DND-41 (cell line): Measurements from ENCODE around the gene EXOSC1.

Experiments
- ATAC-seq: fragments of 200-7000 bp; cut with Tn5 transposase; 3 replicates; pipeline ENCODE4 v1.9.1; 2021; ENCODE audit warnings: low read depth; ENCODE audit not compliant: insufficient read depth
- DNase-seq: peaks from one replicate; pipeline ENCODE4 v3.0.0-alpha.2; 2020
- H2AFZ ChIP-seq: 2 replicates; pipeline ENCODE4 v1.6.0; 2012; ENCODE audit warnings: low read depth, low read length
- H3K27ac ChIP-seq: 2 replicates; pipeline ENCODE4 v1.5.1; 2012; ENCODE audit warnings: low read length, inconsistent platforms
- H3K27me3 ChIP-seq: fragments of 200-600 bp; sonication (generic); 2 replicates; pipeline ENCODE4 v1.6.0; 2012; ENCODE audit warnings: low read length, mild to moderate bottlenecking, inconsistent platforms; ENCODE audit not compliant: insufficient read depth, poor library complexity
- H3K36me3 ChIP-seq: 2 replicates; pipeline ENCODE4 v1.5.1; 2012; ENCODE audit warnings: low read length, inconsistent platforms; ENCODE audit not compliant: insufficient read depth
- H3K4me1 ChIP-seq: 2 replicates; pipeline ENCODE4 v1.5.1; 2012; ENCODE audit warnings: mild to moderate bottlenecking, low read length; ENCODE audit not compliant: insufficient read depth
- H3K4me2 ChIP-seq: 2 replicates; pipeline ENCODE4 v1.6.0; 2012; ENCODE audit warnings: mild to moderate bottlenecking, moderate library complexity, low read length, inconsistent platforms; ENCODE audit not compliant: insufficient read depth
- H3K4me3 ChIP-seq, 2 experiments: fragments of 200-600 bp in 1 of 2; shearing (Covaris generic) in 1 of 2; 2 replicates each; pipeline ENCODE4 v1.5.1; 2012 to 2016; ENCODE audit warnings: inconsistent platforms in 2 of 2, low read length in 2 of 2, mild to moderate bottlenecking in 2 of 2, low read depth in 1 of 2, moderate library complexity in 1 of 2
- H3K79me2 ChIP-seq: 2 replicates; pipeline ENCODE4 v1.6.0; 2012; ENCODE audit warnings: low read length, inconsistent platforms; ENCODE audit not compliant: insufficient read depth
- H3K9ac ChIP-seq: 2 replicates; pipeline ENCODE4 v1.6.0; 2012; ENCODE audit warnings: low read depth, mild to moderate bottlenecking, inconsistent platforms, low read length, moderate library complexity
- H3K9me3 ChIP-seq: 2 replicates; pipeline ENCODE4 v1.5.1; 2012; ENCODE audit warnings: low read length, moderate library complexity, mild to moderate bottlenecking, inconsistent platforms; ENCODE audit not compliant: insufficient read depth, severe bottlenecking
- H4K20me1 ChIP-seq: 2 replicates; pipeline ENCODE4 v1.6.0; 2012; ENCODE audit warnings: low read length; ENCODE audit not compliant: insufficient read depth
- EZH2 ChIP-seq: IDR thresholded peaks from 3 replicates; pipeline ENCODE4 v1.6.1; 2012; ENCODE audit warnings: borderline replicate concordance, low read depth, mild to moderate bottlenecking, moderate library complexity, low read length, inconsistent platforms; ENCODE audit not compliant: severe bottlenecking
- TF ChIP-seq, protein P1 (sequence below): IDR thresholded peaks from 2 replicates; pipeline ENCODE4 v1.5.1; 2012; ENCODE audit warnings: borderline replicate concordance, low read length, moderate library complexity, mild to moderate bottlenecking; ENCODE audit not compliant: poor library complexity, severe bottlenecking; ENCODE audit errors: extremely low read depth

The EXOSC1 gene

DNA sequence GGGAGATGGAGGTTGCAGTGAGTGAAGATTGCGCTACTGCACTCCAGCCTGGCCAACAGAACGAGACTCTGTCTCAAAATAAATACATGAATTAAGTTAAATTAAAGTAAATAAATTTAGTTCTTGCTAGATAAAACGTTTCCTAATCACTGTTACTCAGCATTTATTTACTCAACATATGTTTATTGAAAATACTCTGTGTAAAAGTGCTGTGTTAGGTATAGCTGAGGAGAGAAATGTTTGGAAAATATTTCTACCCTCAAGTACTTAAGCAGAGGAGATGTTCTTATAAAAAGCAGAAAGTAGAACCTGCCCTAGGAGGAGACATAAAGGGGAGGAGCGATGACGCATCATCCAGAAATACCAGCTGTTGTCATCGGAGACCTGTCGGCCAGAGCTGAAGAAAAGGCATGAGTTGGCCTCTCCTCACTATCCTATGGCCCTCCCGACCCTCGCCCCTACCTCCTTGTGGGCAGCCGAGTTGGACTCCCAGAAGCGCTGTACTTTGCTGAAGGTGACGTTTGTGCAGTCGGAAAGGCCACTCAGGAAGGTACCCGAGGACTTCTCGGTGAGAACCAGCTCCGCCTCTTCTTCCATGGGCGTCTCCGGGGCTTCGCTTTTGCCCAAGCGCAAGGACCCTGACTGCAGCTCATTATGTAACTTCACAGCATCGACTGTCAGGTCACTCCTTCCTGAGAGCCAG is 45.8 kb downstream of the EXOSC1 start:
- peaks cover 14% of the 10 kb centered on the region for H3K79me2 ChIP-seq

DNA sequence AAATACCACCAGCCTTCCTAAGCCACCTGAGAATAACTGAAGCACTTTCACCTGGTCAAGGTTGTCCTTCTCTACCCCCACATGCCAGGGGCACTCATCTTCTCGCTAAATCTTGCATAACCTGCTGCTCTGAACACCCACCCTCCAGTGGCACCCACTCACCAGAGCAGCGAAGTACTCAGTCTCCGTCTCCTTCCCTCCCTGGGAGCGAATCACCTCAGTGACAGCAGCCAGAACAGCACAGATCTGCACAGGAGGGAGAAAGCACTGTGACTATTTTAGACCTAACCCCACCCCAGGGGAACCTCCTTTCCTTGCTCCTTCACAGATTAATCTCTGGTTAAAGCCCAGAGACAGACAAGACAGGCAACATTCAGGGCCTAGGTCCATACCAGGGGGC is 49.8 kb downstream of the EXOSC1 start:
- peaks cover 43% of the 10 kb centered on the region for H3K36me3 ChIP-seq
- no peak overlapping the region for H3K27ac ChIP-seq

More for the DNA sequence above, 45.8 kb downstream of the EXOSC1 start:
- TF ChIP-seq EZH2, result no peak
- Histone ChIP-seq H4K20me1 (peaks cover 3% of the 10 kb centered on the region; the same call in 1 of the 2 replicates), H3K27ac (no peak overlapping the region), H3K4me2 (peak overlapping the region; percentile 80), H3K4me1 (peaks cover 17% of the 10 kb centered on the region), H3K9me3 (no peaks in the 10 kb centered on the region), H3K36me3 (peaks cover 20% of the 10 kb centered on the region; the same call in 1 of the 2 replicates), H3K9ac (peak overlapping the region; percentile 59), H2AFZ (0 out of 2 replicates have a peak overlapping the region, but pooled peaks have one; percentile 84), H3K27me3 (no peaks in the 10 kb centered on the region), H3K4me3 (peak overlapping the region; percentile 82 to 85; a peak in 3 of 4 replicates)
- DNase-seq (no peak), ATAC-seq (no peak)

DNA sequence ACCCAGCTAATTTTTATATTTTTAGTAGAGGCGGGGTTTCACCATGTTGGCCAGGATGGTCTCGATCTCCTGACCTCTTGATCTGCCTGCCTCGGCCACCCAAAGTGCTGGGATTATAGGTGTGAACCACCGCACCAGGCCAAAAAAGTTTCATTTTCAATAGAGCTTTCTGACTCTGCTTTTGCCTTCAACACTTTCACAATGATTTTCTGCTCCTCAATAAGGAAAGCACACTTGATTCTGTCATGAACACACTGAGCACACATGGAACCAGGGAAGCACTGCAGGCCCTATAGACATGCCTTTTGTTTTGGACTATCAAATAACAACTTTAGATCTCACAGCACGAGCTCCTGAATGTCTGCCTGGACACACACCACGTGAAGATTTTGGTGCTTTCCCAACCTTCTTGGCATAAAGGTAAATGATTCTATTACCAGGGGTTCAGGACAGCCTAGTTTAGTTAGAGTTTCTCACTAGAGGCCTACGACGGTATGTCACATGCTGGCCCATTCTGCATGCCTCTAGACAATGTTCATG is 52.7 kb downstream of the EXOSC1 start:
- Histone ChIP-seq H3K36me3 (peaks cover 68% of the 10 kb centered on the region), H3K79me2 (no peaks in the 10 kb centered on the region), H3K4me1 (no peaks in the 10 kb centered on the region), H3K4me2 (no peak overlapping the region), H3K4me3 (no peak overlapping the region), H3K9ac (no peak overlapping the region), H3K27ac (no peak overlapping the region), H3K27me3 (no peaks in the 10 kb centered on the region), H2AFZ (no peak overlapping the region), H4K20me1 (no peaks in the 10 kb centered on the region), H3K9me3 (no peaks in the 10 kb centered on the region)
- no peak for TF ChIP-seq EZH2
- TF ChIP-seq, protein P1, sequence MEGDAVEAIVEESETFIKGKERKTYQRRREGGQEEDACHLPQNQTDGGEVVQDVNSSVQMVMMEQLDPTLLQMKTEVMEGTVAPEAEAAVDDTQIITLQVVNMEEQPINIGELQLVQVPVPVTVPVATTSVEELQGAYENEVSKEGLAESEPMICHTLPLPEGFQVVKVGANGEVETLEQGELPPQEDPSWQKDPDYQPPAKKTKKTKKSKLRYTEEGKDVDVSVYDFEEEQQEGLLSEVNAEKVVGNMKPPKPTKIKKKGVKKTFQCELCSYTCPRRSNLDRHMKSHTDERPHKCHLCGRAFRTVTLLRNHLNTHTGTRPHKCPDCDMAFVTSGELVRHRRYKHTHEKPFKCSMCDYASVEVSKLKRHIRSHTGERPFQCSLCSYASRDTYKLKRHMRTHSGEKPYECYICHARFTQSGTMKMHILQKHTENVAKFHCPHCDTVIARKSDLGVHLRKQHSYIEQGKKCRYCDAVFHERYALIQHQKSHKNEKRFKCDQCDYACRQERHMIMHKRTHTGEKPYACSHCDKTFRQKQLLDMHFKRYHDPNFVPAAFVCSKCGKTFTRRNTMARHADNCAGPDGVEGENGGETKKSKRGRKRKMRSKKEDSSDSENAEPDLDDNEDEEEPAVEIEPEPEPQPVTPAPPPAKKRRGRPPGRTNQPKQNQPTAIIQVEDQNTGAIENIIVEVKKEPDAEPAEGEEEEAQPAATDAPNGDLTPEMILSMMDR, result no peak
- no peak for ATAC-seq
- DNase-seq, result no peak

More for the DNA sequence above, 49.8 kb downstream of the EXOSC1 start:
- H3K27me3 ChIP-seq, result no peaks in the 10 kb centered on the region
- peaks cover 14% of the 10 kb centered on the region for H3K79me2 ChIP-seq
- DNase-seq, result no peak
- H4K20me1 ChIP-seq, result peaks cover 3% of the 10 kb centered on the region; the same call in 1 of the 2 replicates
- TF ChIP-seq EZH2, result no peak
- TF ChIP-seq, protein P1, result no peak
- H3K4me2 ChIP-seq, result no peak overlapping the region
- H2AFZ ChIP-seq, result no peak overlapping the region
- no peak overlapping the region for H3K4me3 ChIP-seq
- no peak for ATAC-seq
- no peak overlapping the region for H3K9ac ChIP-seq
- peaks cover 11% of the 10 kb centered on the region for H3K4me1 ChIP-seq
- H3K9me3 ChIP-seq, result no peaks in the 10 kb centered on the region

DNA sequence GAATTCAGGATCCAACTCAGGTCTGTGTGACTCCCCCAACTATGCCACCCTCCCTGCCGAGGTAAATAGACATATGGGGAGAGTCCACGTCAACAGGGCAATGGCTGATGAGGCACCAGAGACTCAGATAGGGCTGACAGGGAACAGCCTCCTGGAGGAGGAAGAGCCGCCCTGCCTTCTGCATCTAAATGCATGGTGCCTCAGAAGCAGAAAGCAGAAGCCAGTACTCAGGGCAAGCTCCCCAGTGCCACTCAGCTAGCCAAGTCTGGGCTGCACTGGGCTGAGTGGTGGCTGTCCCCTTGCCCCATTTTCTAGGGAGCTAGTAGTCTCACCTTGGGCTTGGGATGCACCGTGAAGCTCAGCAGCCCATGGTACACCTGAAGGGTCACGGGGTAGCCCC is 55.7 kb downstream of the EXOSC1 start:
- no peak overlapping the region for H3K9ac ChIP-seq
- H3K9me3 ChIP-seq, result no peaks in the 10 kb centered on the region
- H3K27ac ChIP-seq, result no peak overlapping the region
- H2AFZ ChIP-seq, result no peak overlapping the region
- no peaks in the 10 kb centered on the region for H3K79me2 ChIP-seq
- no peak overlapping the region for H3K4me3 ChIP-seq
- ATAC-seq (no peak), DNase-seq (no peak)
- peaks cover 62% of the 10 kb centered on the region for H3K36me3 ChIP-seq
- no peaks in the 10 kb centered on the region for H3K27me3 ChIP-seq
- no peak overlapping the region for H3K4me2 ChIP-seq
- no peaks in the 10 kb centered on the region for H3K4me1 ChIP-seq
- TF ChIP-seq EZH2, result no peak
- TF ChIP-seq, protein P1, result no peak
- H4K20me1 ChIP-seq, result no peaks in the 10 kb centered on the region
